Measurements from ENCODE around the gene BDKRB2.

GRCh38 chr14:96251656-96252155 is 47.1 kb downstream of the BDKRB2 start:
- no peak for TF ChIP-seq TCF4 (CRISPR knock-in tag; IDR thresholded peaks at IDR 0.05; ENCODE audit: borderline replicate concordance)
- no peak for TF ChIP-seq ZFP30 (CRISPR knock-in tag; IDR thresholded peaks at IDR 0.05)
- no peak for TF ChIP-seq ZFP3 (CRISPR knock-in tag; IDR thresholded peaks at IDR 0.05)
- no peak for TF ChIP-seq PPARA (CRISPR knock-in tag; IDR thresholded peaks at IDR 0.05; ENCODE audit: borderline replicate concordance)
- TF ChIP-seq ZNF70 (CRISPR knock-in tag; IDR thresholded peaks at IDR 0.05): no peak
- TF ChIP-seq ISL1 (CRISPR knock-in tag; IDR thresholded peaks at IDR 0.05): no peak
- no peak for TF ChIP-seq SNAI2 (CRISPR knock-in tag; IDR thresholded peaks at IDR 0.05)
- no peak for TF ChIP-seq ESRRG (CRISPR knock-in tag; IDR thresholded peaks at IDR 0.05)
- no peak for TF ChIP-seq OSR1 (CRISPR knock-in tag; IDR thresholded peaks at IDR 0.05)
- TF ChIP-seq, protein P1, sequence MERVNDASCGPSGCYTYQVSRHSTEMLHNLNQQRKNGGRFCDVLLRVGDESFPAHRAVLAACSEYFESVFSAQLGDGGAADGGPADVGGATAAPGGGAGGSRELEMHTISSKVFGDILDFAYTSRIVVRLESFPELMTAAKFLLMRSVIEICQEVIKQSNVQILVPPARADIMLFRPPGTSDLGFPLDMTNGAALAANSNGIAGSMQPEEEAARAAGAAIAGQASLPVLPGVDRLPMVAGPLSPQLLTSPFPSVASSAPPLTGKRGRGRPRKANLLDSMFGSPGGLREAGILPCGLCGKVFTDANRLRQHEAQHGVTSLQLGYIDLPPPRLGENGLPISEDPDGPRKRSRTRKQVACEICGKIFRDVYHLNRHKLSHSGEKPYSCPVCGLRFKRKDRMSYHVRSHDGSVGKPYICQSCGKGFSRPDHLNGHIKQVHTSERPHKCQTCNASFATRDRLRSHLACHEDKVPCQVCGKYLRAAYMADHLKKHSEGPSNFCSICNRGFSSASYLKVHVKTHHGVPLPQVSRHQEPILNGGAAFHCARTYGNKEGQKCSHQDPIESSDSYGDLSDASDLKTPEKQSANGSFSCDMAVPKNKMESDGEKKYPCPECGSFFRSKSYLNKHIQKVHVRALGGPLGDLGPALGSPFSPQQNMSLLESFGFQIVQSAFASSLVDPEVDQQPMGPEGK (CRISPR knock-in tag; IDR thresholded peaks at IDR 0.05; ENCODE audit: borderline replicate concordance): no peak
- TF ChIP-seq RARB (CRISPR knock-in tag; IDR thresholded peaks at IDR 0.05): no peak

Data from SK-N-SH treated with all-trans-retinoic acid at 6 μM for 48 hours (cell line).